Lower lobe of right lung (tissue), 2 donors: ENCODE data around the gene CDKN1C. TPM values are rescaled to one million over a fixed set of nuclear protein-coding genes. Genes with fewer than 3 reads are reported as not detected.

ENCODE experiments used
- ATAC-seq, 2 donors: fragments of 200-7000 bp; cut with Tn5 transposase; one replicate each; pipeline ENCODE4 v1.9.1; 2020 to 2022; ENCODE audit warnings: mild to moderate bottlenecking in 2 of 2, moderate library complexity in 2 of 2
- DNase-seq: peaks from one replicate; pipeline ENCODE4 v3.0.0-alpha.2; 2020
- H3K27ac ChIP-seq: fragments of 200-600 bp; one replicate; pipeline ENCODE4 v1.8.0; 2022
- H3K27me3 ChIP-seq: fragments of 200-600 bp; one replicate; pipeline ENCODE4 v1.8.0; 2022; ENCODE audit warnings: low read depth
- H3K36me3 ChIP-seq: fragments of 200-600 bp; one replicate; pipeline ENCODE4 v1.8.0; 2022; ENCODE audit warnings: mild to moderate bottlenecking
- H3K4me1 ChIP-seq: fragments of 200-600 bp; one replicate; pipeline ENCODE4 v1.8.0; 2022
- H3K4me3 ChIP-seq: fragments of 200-600 bp; one replicate; pipeline ENCODE4 v1.8.0; 2022; ENCODE audit warnings: mild to moderate bottlenecking
- H3K9me3 ChIP-seq: fragments of 200-600 bp; one replicate; pipeline ENCODE4 v1.8.0; 2022
- CTCF ChIP-seq: fragments of 200-600 bp; IDR thresholded peaks from one replicate; pipeline ENCODE4 v1.8.0; 2022; ENCODE audit warnings: antibody characterized with exemption, mild to moderate bottlenecking
- intact Hi-C: fragments of 100-400 bp; cut with DNase I; formaldehyde crosslinking; loops from one replicate; pipeline ENCODE4 v1.11.0; 2022
- total RNA-seq: library from RNA; stranded (reverse); fragmentation: NEBNext Ultra II Directional; extraction: Animal tissue kit (Norgen Biotek cat#: 25700); gene quantifications from one replicate; pipeline ENCODE4 v1.2.1, GENCODE V29; 2021
- donor health status: DM: no; HTN: yes; CAD: no; lungs with severe emphysema.

The CDKN1C gene
- total RNA-seq, 1 donor from 2014 or later, result 39.5 TPM

GRCh38 chr11:2867142-2867541 is 18.4 kb downstream of the CDKN1C start:
- intact Hi-C loops, result no loop called here
- H3K9me3 ChIP-seq, result no peaks in the 10 kb centered on the region
- H3K4me3 ChIP-seq, result no peak overlapping the region
- no peaks in the 10 kb centered on the region for H3K36me3 ChIP-seq
- peaks cover 20% of the 10 kb centered on the region for H3K4me1 ChIP-seq
- ATAC-seq (no peak), DNase-seq (no peak)
- no peak for TF ChIP-seq CTCF
- peaks cover 43% of the 10 kb centered on the region for H3K27me3 ChIP-seq
- H3K27ac ChIP-seq, result no peak overlapping the region

- no peaks in the 10 kb centered on the region for H3K9me3 ChIP-seq
- H3K4me3 ChIP-seq, result no peak overlapping the region
- no peak overlapping the region for H3K27ac ChIP-seq
- no peak for TF ChIP-seq CTCF
- DNase-seq (no peak), ATAC-seq (no peak)
- H3K27me3 ChIP-seq, result peaks cover 50% of the 10 kb centered on the region
- peaks cover 17% of the 10 kb centered on the region for H3K4me1 ChIP-seq
- intact Hi-C loops, result no loop called here
- H3K36me3 ChIP-seq, result no peaks in the 10 kb centered on the region
Measured at GRCh38 chr11:2865922-2866577, 19.5 kb downstream of the CDKN1C start.

GRCh38 chr11:2864901-2865300 is 20.7 kb downstream of the CDKN1C start:
- no peak for TF ChIP-seq CTCF
- Histone ChIP-seq H3K4me1 (peaks cover 13% of the 10 kb centered on the region), H3K9me3 (no peaks in the 10 kb centered on the region), H3K27me3 (peaks cover 38% of the 10 kb centered on the region), H3K4me3 (no peak overlapping the region), H3K36me3 (no peaks in the 10 kb centered on the region), H3K27ac (no peak overlapping the region)
- intact Hi-C loops, result no loop called here
- no peak for DNase-seq
- ATAC-seq, result peak in 1 of 2 donors; percentile 11

- H3K27me3 ChIP-seq, result peaks cover 22% of the 10 kb centered on the region
- H3K36me3 ChIP-seq, result no peaks in the 10 kb centered on the region
- intact Hi-C loops, result no loop called here
- H3K4me1 ChIP-seq, result peaks cover 6% of the 10 kb centered on the region
- peak overlapping the region; percentile 31 for H3K27ac ChIP-seq
- TF ChIP-seq CTCF, result no peak
- no peak for DNase-seq
- H3K4me3 ChIP-seq, result no peak overlapping the region
- no peaks in the 10 kb centered on the region for H3K9me3 ChIP-seq
- ATAC-seq, result no peak
Measured at GRCh38 chr11:2863276-2863618, 22.3 kb downstream of the CDKN1C start.

- Histone ChIP-seq H3K9me3 (no peaks in the 10 kb centered on the region), H3K4me1 (peaks cover 6% of the 10 kb centered on the region), H3K27me3 (peaks cover 18% of the 10 kb centered on the region), H3K4me3 (no peak overlapping the region), H3K36me3 (no peaks in the 10 kb centered on the region), H3K27ac (peak overlapping the region; percentile 31)
- intact Hi-C loops, result no loop called here
- TF ChIP-seq CTCF, result no peak
- DNase-seq (no peak), ATAC-seq (no peak)
Measured at GRCh38 chr11:2862395-2863275, 22.9 kb downstream of the CDKN1C start.
